ENCODE measurements around the gene NAT10.

The NAT10 gene

DNA sequence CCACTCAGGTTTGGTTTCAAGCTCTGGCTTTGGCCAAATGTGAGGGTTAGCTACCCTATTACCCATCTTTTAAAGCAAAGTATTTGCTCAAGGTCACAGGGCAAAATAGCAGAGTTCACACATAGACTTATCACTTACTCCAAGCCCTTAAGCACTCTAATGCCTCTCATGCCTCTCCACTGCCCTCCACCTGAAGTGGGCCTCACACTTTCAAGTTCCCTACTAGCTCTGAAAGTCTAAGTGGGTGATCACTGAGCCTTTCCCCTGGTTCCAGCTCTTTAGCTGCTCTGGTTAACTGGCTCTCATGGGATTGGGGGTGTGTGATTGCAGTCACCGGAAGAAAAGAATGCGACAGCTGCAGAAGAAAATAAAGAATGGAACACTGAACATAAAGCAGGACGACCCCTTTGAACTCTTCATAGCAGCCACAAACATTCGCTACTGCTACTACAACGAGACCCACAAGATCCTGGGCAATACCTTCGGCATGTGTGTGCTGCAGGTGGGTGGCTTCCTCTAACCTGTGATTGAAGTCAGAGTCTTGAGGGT is 6.4 kb downstream of the NAT10 start:
- no peak for DNase-seq (ENCODE audit: low spot score)

GRCh38 chr11:34114014-34114413 is 8.6 kb downstream of the NAT10 start:
- DNase-seq (ENCODE audit: low spot score), result no peak

GRCh38 chr11:34114471-34114870 is 9.0 kb downstream of the NAT10 start:
- no peak for DNase-seq (ENCODE audit: low spot score)

DNA sequence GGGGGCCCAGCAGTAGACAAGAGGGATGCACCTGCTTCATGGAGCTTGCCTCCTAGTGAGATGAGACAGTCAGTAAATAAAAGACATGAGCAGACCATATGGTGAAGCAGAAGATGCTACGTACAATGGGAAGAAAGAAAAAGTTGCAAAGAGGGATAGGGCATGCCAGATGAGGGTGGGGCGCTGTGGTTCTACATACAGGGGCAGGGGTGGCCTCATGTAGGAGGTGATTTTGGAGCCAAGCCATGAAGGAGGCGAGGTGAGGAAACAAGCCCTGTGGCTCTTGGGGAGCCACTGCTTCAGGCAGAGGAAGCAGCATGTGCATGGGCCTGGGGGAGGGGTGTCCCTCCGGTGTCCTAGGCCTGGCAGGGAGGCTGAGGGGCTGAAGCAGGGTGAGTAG is 15.2 kb downstream of the NAT10 start:
- DNase-seq (ENCODE audit: low spot score), result no peak

- no peak for DNase-seq (ENCODE audit: low spot score)
Measured at GRCh38 chr11:34124885-34125668, 19.6 kb downstream of the NAT10 start.

- DNase-seq (ENCODE audit: low spot score), result no peak
Measured at GRCh38 chr11:34126959-34127848, 21.8 kb downstream of the NAT10 start.

GRCh38 chr11:34128824-34129223 is 23.4 kb downstream of the NAT10 start:
- DNase-seq (ENCODE audit: low spot score), result no peak

- DNase-seq (ENCODE audit: low spot score), result no peak
Measured at GRCh38 chr11:34132261-34132965, 27.0 kb downstream of the NAT10 start.

GRCh38 chr11:34134765-34135164 is 29.3 kb downstream of the NAT10 start:
- no peak for DNase-seq (ENCODE audit: low spot score)

- no peak for DNase-seq (ENCODE audit: low spot score)
Measured at GRCh38 chr11:34135439-34135838, 30.0 kb downstream of the NAT10 start.

DNA sequence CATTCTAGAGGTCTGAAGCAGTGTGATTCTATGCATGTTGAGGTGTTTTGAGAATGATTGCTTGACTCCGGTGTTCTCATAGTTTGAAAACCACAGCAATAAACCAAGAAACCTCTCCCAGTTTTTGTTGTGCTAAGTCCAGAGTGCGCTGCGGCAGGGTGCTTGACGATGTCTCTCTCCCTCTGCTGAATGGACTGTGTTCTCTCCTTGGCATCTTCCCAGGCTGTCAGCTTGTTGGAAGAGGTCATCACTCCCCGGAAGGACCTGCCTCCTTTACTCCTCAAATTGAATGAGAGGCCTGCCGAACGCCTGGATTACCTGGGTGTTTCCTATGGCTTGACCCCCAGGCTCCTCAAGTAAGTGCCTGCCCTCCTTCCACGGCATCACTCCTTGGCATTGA is 31.0 kb downstream of the NAT10 start:
- no peak for DNase-seq (ENCODE audit: low spot score)

DNA sequence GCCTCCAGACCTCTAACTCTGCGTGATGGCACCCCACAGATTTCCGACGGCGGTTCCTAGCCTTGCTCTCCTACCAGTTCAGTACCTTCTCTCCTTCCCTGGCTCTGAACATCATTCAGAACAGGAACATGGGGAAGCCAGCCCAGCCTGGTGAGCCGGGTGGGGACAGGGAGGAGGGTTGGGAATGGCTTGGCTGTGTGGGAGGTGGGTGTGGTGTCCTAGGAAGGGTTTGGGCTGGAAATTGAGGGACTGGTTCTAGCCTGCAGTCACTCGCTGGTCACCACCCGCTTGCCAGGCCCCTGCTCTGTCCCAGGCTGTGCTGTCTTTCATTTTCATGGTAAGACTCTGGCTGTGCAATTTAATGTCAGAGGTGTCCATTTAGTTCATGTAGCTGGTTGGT is 33.9 kb downstream of the NAT10 start:
- DNase-seq (ENCODE audit: low spot score), result no peak

DNA sequence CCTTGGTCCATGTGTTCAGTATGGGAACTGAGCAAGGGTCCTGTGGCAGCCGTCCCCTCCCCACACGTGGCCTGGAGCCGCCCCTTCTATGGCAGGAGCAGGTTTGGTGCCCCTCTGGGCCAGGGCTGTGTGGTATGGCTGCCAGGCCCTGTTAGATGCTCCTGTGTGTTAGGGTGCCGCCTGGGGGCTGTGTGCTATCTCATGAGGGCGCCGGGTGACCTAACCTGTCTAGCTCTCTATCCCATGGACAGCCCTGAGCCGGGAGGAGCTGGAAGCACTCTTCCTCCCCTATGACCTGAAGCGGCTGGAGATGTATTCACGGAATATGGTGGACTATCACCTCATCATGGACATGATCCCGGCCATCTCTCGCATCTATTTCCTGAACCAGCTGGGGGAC is 34.7 kb downstream of the NAT10 start:
- DNase-seq (ENCODE audit: low spot score), result no peak

- DNase-seq (ENCODE audit: low spot score), result no peak
Measured at GRCh38 chr11:34143048-34143447, 37.6 kb downstream of the NAT10 start.

DNA sequence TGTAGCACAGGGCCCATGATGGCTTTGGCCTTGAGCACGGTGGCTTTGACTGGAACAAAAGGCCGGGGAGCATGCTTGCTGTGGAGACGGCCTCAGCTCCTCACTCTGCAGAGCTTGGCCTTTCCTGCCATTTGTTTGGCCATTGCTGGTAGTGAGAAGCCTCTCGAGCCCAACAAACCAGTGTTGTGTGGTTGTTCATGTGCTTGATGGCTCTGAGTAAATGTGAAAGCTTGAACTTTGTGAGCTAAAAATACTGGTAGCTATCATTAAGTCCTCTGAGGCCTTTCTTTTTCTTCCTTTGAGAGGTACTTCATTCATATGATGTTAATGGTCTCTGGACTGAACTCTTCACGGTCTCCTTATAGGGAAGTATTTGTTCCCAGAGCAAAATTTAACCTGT is 39.6 kb downstream of the NAT10 start:
- no peak for DNase-seq (ENCODE audit: low spot score)

DNA sequence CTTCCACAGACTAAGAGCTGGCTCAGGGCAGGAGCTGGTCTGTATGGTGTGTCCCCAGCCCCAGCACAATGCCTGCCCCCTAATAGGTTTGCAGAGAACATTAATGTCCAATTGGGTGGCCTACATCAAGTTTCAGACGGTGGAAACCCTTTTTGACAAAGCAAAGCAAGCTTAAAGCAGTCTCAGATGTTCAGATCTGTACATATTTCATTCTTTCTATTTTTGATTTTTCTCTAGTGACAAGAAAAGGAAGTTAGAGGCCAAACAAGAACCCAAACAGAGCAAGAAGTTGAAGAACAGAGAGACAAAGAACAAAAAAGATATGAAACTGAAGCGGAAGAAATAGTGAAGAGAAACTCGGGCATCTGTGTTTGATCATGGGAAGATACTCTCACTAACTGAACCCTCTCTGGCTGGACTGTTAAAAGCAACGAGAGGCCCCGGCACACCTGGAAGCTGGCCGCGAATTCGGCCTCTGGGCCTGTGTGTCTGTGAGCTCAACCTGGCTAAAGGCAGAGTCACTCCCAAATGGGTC is 40.5 kb downstream of the NAT10 start:
- DNase-seq (ENCODE audit: low spot score), result no peak

GRCh38 chr11:34146411-34146810 is 41.0 kb downstream of the NAT10 start:
- DNase-seq (ENCODE audit: low spot score), result no peak

DNA sequence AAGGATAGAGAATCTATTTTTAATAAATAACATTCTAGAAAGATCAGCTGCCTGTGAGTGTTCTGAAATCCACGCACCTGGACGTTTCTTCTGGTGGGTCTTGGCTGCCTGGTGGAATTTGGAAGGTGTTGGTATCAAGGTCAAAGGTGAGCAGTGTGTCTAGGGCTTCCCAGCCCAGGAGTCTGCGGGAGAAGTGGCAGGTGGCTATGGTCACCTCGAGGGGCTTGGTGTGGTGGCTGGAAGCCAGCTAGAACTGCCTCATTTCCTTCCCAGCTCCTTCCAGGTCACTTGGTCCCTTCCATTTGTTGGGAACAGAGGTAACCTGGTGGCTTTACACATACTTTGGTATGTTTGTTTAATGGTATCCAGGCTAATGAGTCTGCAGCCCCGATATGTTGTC is 41.4 kb downstream of the NAT10 start:
- DNase-seq (ENCODE audit: low spot score), result no peak

DNA sequence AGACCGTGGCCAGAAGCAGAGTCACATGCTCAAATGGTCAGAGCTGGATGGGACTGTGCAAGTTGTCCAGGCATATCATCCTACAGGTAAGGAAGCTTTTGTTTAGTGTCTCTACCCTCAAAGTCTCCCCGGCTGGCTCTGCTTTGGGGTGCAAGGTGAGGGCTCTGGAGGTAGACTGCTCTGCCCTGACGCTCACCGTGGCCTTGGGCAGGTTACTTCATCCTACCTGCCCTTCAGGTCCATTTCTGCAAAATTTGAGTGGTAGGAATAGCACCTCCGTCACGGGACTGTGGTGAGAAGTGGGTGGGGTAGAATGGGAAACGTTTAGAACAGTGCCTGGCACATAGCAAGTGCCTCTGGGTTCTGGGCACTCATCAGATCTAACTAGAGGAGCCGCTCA is 42.2 kb downstream of the NAT10 start:
- no peak for DNase-seq (ENCODE audit: low spot score)

GRCh38 chr11:34148504-34149165 is 43.2 kb downstream of the NAT10 start:
- no peak for DNase-seq (ENCODE audit: low spot score)

- no peak for DNase-seq (ENCODE audit: low spot score)
Measured at GRCh38 chr11:34149274-34149673, 43.8 kb downstream of the NAT10 start.

GRCh38 chr11:34149786-34150185 is 44.4 kb downstream of the NAT10 start:
- DNase-seq (ENCODE audit: low spot score), result no peak

All from HuH-7.5 (cell line).